ENCODE measurements around the gene SSR3.

DNA sequence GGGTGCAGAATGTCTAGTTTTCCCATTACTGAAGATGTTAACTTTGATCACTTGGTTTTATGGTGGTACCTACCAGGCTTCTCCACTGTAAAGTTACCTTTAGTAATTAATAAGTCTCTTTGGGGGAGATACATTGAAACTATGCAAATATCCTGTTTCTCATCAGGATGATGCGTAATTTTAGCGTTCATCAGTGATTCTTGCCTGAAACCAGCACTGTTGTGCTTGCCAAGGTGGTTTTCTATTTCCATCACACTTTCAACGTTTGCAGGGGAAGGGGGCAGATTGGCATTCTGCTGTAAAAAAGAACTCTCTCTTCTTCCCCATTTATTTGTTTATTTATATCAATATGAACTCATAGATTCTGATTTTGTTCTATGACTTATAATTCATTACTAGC lies 61.0 kb downstream of the SSR3 start:
- TF ChIP-seq ZFP3 (CRISPR knock-in tag; IDR thresholded peaks at IDR 0.05) (no peak), TCF4 (CRISPR knock-in tag; IDR thresholded peaks at IDR 0.05; ENCODE audit: borderline replicate concordance) (no peak), TOX (CRISPR knock-in tag; IDR thresholded peaks at IDR 0.05; ENCODE audit: borderline replicate concordance) (no peak), OSR1 (CRISPR knock-in tag; IDR thresholded peaks at IDR 0.05) (no peak), RARB (CRISPR knock-in tag; IDR thresholded peaks at IDR 0.05) (no peak), ZNF8 (CRISPR knock-in tag; IDR thresholded peaks at IDR 0.05) (no peak), PPARA (CRISPR knock-in tag; IDR thresholded peaks at IDR 0.05; ENCODE audit: borderline replicate concordance) (no peak), CSDC2 (CRISPR knock-in tag; IDR thresholded peaks at IDR 0.05) (no peak)
- TF ChIP-seq, protein P1, sequence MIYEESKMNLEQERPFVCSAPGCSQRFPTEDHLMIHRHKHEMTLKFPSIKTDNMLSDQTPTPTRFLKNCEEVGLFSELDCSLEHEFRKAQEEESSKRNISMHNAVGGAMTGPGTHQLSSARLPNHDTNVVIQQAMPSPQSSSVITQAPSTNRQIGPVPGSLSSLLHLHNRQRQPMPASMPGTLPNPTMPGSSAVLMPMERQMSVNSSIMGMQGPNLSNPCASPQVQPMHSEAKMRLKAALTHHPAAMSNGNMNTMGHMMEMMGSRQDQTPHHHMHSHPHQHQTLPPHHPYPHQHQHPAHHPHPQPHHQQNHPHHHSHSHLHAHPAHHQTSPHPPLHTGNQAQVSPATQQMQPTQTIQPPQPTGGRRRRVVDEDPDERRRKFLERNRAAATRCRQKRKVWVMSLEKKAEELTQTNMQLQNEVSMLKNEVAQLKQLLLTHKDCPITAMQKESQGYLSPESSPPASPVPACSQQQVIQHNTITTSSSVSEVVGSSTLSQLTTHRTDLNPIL (CRISPR knock-in tag; IDR thresholded peaks at IDR 0.05; ENCODE audit: low read depth), result no peak
- TF ChIP-seq, protein P2, sequence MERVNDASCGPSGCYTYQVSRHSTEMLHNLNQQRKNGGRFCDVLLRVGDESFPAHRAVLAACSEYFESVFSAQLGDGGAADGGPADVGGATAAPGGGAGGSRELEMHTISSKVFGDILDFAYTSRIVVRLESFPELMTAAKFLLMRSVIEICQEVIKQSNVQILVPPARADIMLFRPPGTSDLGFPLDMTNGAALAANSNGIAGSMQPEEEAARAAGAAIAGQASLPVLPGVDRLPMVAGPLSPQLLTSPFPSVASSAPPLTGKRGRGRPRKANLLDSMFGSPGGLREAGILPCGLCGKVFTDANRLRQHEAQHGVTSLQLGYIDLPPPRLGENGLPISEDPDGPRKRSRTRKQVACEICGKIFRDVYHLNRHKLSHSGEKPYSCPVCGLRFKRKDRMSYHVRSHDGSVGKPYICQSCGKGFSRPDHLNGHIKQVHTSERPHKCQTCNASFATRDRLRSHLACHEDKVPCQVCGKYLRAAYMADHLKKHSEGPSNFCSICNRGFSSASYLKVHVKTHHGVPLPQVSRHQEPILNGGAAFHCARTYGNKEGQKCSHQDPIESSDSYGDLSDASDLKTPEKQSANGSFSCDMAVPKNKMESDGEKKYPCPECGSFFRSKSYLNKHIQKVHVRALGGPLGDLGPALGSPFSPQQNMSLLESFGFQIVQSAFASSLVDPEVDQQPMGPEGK (CRISPR knock-in tag; IDR thresholded peaks at IDR 0.05; ENCODE audit: borderline replicate concordance), result no peak

Data from SK-N-SH treated with all-trans-retinoic acid at 6 μM for 48 hours (cell line).